Small intestine (tissue), 7 donors: Measurements from ENCODE around the gene ERP29. TPM values are rescaled to one million over a fixed set of nuclear protein-coding genes. Genes with fewer than 3 reads are reported as not detected.
"Not testable (repeated sequence)": the region's sequence is repeated elsewhere in the genome, so short reads cannot be mapped to it uniquely, and the experiment has no call there.

Source experiments
- DNase-seq, 2 donors: peaks; one replicate each; pipeline versions ENCODE4 v3.0.0 to v3.0.0-alpha.2; 2013
- FAIRE-seq: peaks from 2 replicates; lab custom pipeline; 2012; peaks lifted over from hg19 to GRCh38; lab: Jason Lieb, UNC
- H3K27ac ChIP-seq, 3 donors: one replicate each; pipeline ENCODE4 v1.5.1; 2013; ENCODE audit warnings: low read length in 2 of 3, mild to moderate bottlenecking in 2 of 3, control low read depth in 1 of 3, inconsistent platforms in 1 of 3, low read depth in 1 of 3, moderate library complexity in 1 of 3
- H3K27me3 ChIP-seq, 3 donors: one replicate each; pipeline ENCODE4 v1.6.1; 2013; ENCODE audit warnings: low read length in 3 of 3, inconsistent platforms in 1 of 3; ENCODE audit not compliant: control insufficient read depth in 3 of 3, insufficient read depth in 3 of 3
- H3K36me3 ChIP-seq, 3 donors: one replicate each; pipeline ENCODE4 v1.6.1; 2013; ENCODE audit warnings: low read length in 3 of 3, inconsistent platforms in 1 of 3, low read depth in 1 of 3, mild to moderate bottlenecking in 1 of 3, moderate library complexity in 1 of 3; ENCODE audit not compliant: control insufficient read depth in 3 of 3, insufficient read depth in 2 of 3
- H3K4me1 ChIP-seq, 3 donors: one replicate each; pipeline ENCODE4 v1.6.1; 2013; ENCODE audit warnings: low read length in 2 of 3, inconsistent platforms in 1 of 3, low read depth in 1 of 3, mild to moderate bottlenecking in 1 of 3, moderate library complexity in 1 of 3; ENCODE audit not compliant: control insufficient read depth in 3 of 3, insufficient read depth in 2 of 3
- H3K4me3 ChIP-seq, 3 donors: one replicate each; pipeline ENCODE4 v1.5.1; 2013; ENCODE audit warnings: low read length in 3 of 3, control low read depth in 1 of 3, inconsistent platforms in 1 of 3, low read depth in 1 of 3, mild to moderate bottlenecking in 1 of 3, moderate library complexity in 1 of 3
- H3K9me3 ChIP-seq, 2 donors: one replicate each; pipeline ENCODE4 v1.6.1; 2013; ENCODE audit warnings: low read depth in 1 of 2, low read length in 1 of 2; ENCODE audit not compliant: control insufficient read depth in 2 of 2, insufficient read depth in 1 of 2
- WGBS, 3 donors: extraction: QIAGEN DNeasy Blood & Tissue Kit; methylation state at CpG; one replicate each; pipeline ENCODE4 v1.1.7; 2013; 5-methylcytosine and 5-hydroxymethylcytosine counted together
- polyA plus RNA-seq, 4 donors: library from polyadenylated mRNA; stranded (reverse) in 3 of 4; unstranded in 1 of 4; fragments of 200-250 nt in 3 of 4; fragments of 120-200 nt in 1 of 4; gene quantifications; one replicate each; pipeline versions ENCODE4 v1.2.1 to v1.2.3, GENCODE V29; 2013
- donor health status: healthy with polysubstance abuse.
- donor health status: control.
- donor health status: control.
- donor health status: Bipolar disorder and iron deficiency.
- donor health status: healthy.

Gene ERP29
- polyA plus RNA-seq, 4 donors, result 64.9 to 213 (median 144) TPM

DNA sequence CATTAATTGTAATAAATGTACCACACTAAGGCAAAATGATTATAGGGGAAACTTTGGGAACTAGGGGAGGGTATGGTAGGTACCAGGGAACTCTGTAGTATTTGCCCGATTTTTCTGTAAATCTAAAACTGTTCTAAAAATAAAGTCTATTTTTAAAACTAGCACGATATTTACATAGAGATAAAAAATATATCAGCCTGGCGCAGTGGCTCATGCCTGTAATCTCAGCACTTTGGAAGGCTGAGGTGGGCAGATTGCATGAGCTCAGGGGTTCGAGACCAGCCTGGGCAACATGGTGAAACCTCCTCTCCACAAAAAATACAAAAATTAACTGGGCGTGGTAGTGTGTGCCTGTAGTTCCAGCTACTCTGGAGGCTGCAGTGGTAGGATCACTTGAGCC, 32.6 kb upstream of the ERP29 start:
- Histone ChIP-seq H3K27ac (no peak overlapping the region), H3K27me3 (no peaks in the 10 kb centered on the region), H3K4me1 (no peaks in the 10 kb centered on the region), H3K36me3 (peaks cover 0 to 2% (median 0%) of the 10 kb centered on the region in 3 donors), H3K4me3 (no peak overlapping the region), H3K9me3 (no peaks in the 10 kb centered on the region)
- WGBS, 3 donors, result 86 to 89% (median 86%) methylated on average over 5 of the region's 5 CpGs
- DNase-seq, result no peak
- no peak for FAIRE-seq

DNA sequence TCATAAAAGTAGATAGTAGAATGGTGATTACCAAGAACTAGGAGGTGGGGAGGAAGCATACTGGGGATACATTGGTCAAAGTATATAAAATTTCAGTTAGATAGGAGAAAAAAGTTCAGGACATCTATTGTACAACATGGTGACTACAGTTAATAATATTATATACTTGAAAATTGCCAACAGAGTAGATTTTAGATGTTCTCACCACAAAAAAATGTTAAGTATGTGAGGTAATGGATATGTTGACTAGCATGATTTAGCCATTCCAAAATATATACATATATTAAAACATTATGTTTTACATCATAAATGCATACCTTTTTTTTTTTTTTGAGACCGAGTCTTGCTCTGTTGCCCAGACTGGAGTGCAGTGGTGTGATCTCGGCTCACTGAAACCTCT, 31.2 kb upstream of the ERP29 start:
- Histone ChIP-seq H3K4me3 (no peak overlapping the region), H3K36me3 (peaks cover 0 to 2% (median 0%) of the 10 kb centered on the region in 3 donors), H3K9me3 (no peaks in the 10 kb centered on the region), H3K27me3 (no peaks in the 10 kb centered on the region), H3K27ac (no peak overlapping the region), H3K4me1 (no peaks in the 10 kb centered on the region)
- no peak for FAIRE-seq
- 94 to 100% (median 95%) methylated on average over 2 of the region's 2 CpGs for WGBS, 3 donors
- DNase-seq, result no peak

DNA sequence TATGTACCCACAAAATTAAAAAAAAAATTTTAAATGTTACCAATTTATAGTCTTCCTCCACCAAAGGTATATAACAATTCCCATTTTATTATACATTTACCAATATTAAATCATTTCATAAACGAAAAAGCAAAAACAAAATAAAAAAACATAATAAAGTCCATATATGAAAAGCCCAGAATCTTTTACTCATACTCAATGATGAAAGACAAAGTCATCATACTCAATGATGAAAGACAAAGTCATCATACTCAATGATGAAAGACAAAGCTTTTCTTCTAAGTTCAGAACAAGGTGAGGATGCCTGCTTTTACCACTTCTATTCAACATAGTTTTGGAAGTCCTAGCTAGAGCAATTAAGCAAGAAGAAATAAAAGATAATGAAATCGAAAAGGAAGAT, 28.4 kb upstream of the ERP29 start:
- H3K4me1 ChIP-seq, result no peaks in the 10 kb centered on the region
- H3K36me3 ChIP-seq, result no peaks in the 10 kb centered on the region
- no peak overlapping the region for H3K27ac ChIP-seq
- H3K9me3 ChIP-seq, result no peaks in the 10 kb centered on the region
- no peak overlapping the region for H3K4me3 ChIP-seq
- no peaks in the 10 kb centered on the region for H3K27me3 ChIP-seq
- FAIRE-seq (peak; percentile 72), DNase-seq (no peak)
- 56 to 86% (median 82%) methylated on average over 2 of the region's 2 CpGs for WGBS, 3 donors

DNA sequence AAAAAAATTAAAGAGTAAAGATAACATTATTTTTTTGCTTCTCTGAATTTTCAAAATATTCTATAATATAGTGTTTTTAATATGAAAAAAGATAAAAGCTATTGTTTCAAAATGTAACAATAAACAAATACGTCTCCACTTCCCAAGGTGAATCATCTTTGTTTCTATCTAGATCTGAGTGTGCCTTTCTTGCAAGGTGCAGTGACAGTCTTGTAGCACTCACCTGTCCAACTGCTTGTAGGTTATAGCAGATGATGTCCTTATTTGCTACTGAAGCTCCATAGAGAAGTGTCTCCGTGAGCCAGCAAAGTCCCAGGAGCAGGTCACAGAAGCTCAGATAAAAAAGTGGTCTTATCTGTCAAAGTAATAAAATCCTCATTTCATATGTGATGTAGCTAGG, 21.7 kb upstream of the ERP29 start:
- 76 to 82% (median 81%) methylated on average over 2 of the region's 2 CpGs for WGBS, 3 donors
- Histone ChIP-seq H3K4me3 (no peak overlapping the region), H3K27me3 (no peaks in the 10 kb centered on the region), H3K4me1 (no peaks in the 10 kb centered on the region), H3K27ac (no peak overlapping the region), H3K36me3 (no peaks in the 10 kb centered on the region), H3K9me3 (no peaks in the 10 kb centered on the region)
- FAIRE-seq (no peak), DNase-seq (no peak)

DNA sequence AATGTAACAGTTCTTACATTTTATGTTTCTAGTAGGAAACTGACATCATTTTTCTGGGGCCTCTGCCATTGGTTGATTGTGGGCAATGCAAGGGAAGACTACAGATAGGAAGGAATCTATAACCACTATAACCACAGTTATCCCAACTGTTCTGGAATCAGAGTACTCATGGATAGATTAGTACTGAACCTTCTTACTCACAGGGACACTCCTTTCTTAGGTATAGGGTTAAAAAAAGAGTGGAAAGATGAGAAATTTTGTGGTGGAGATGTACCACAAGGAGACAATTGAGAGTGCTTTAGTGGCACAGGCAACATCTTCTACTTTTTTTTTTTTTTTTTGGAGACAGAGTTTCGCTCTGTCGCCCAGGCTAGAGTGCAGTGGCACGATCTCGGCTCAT, 21.3 kb upstream of the ERP29 start:
- Histone ChIP-seq H3K27me3 (no peaks in the 10 kb centered on the region), H3K4me1 (no peaks in the 10 kb centered on the region), H3K4me3 (no peak overlapping the region), H3K27ac (no peak overlapping the region), H3K9me3 (no peaks in the 10 kb centered on the region), H3K36me3 (no peaks in the 10 kb centered on the region)
- 88 to 93% (median 90%) methylated on average over 4 of the region's 4 CpGs for WGBS, 3 donors
- FAIRE-seq (no peak), DNase-seq (no peak)

GRCh38 chr12:111992464-111992863, 20.8 kb upstream of the ERP29 start:
- Histone ChIP-seq H3K4me1 (no peaks in the 10 kb centered on the region), H3K36me3 (no peaks in the 10 kb centered on the region), H3K27me3 (no peaks in the 10 kb centered on the region), H3K4me3 (no peak overlapping the region), H3K27ac (no peak overlapping the region), H3K9me3 (no peaks in the 10 kb centered on the region)
- DNase-seq (no peak), FAIRE-seq (no peak)
- 62 to 78% (median 76%) methylated on average over 6 of the region's 6 CpGs for WGBS, 3 donors

- Histone ChIP-seq H3K27ac (peak overlapping the region in 2 of 3 donors; percentile 37 to 50), H3K4me1 (no peaks in the 10 kb centered on the region), H3K27me3 (no peaks in the 10 kb centered on the region), H3K9me3 (no peaks in the 10 kb centered on the region), H3K4me3 (no peak overlapping the region), H3K36me3 (no peaks in the 10 kb centered on the region)
- no peak for FAIRE-seq
- WGBS, 3 donors, result 59 to 67% (median 61%) methylated on average over 2 of the region's 2 CpGs
- peak in 1 of 2 donors; percentile 47 for DNase-seq
Measured at GRCh38 chr12:111993292-111994150, 19.7 kb upstream of the ERP29 start.

- H3K4me3 ChIP-seq, result peak overlapping the region in 1 of 3 donors; percentile 19
- H3K27me3 ChIP-seq, FAIRE-seq, H3K36me3 ChIP-seq, H3K9me3 ChIP-seq, H3K4me1 ChIP-seq: not testable (repeated sequence)
- 13 to 48% (median 13%) methylated on average over 17 of the region's 17 CpGs for WGBS, 3 donors
- H3K27ac ChIP-seq, result peak overlapping the region in 2 of 3 donors; percentile 42 to 60
- DNase-seq, result peak; percentile 32 to 52
Measured at GRCh38 chr12:111994211-111995111, 18.8 kb upstream of the ERP29 start.
